ENCODE data around the gene PHF2.

The PHF2 gene

DNA sequence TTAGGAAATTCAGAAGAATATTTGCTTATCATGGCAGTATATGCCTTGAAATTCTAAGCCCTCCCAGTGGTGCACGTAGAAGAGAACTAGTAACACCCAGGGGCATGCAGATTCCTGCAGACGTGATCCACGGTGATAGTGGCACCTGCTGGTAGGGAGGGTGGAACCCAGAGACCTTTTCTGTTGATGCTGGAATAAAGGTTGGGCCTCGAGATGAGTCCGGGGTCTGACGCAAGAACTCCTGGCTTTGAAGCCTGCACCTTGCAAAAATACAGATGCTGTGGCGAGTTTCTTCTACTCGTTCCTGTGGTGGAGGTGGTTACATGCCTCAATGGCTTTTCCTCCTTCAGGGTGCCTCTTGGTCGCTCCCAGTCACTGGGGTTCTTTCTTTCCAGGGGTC is 39.5 kb upstream of the PHF2 start:
- H3K27ac ChIP-seq, result no peak overlapping the region
- TF ChIP-seq, protein P1, sequence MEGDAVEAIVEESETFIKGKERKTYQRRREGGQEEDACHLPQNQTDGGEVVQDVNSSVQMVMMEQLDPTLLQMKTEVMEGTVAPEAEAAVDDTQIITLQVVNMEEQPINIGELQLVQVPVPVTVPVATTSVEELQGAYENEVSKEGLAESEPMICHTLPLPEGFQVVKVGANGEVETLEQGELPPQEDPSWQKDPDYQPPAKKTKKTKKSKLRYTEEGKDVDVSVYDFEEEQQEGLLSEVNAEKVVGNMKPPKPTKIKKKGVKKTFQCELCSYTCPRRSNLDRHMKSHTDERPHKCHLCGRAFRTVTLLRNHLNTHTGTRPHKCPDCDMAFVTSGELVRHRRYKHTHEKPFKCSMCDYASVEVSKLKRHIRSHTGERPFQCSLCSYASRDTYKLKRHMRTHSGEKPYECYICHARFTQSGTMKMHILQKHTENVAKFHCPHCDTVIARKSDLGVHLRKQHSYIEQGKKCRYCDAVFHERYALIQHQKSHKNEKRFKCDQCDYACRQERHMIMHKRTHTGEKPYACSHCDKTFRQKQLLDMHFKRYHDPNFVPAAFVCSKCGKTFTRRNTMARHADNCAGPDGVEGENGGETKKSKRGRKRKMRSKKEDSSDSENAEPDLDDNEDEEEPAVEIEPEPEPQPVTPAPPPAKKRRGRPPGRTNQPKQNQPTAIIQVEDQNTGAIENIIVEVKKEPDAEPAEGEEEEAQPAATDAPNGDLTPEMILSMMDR (IDR thresholded peaks at IDR 0.05; ENCODE audit: low read depth, low read length), result no peak
- H3K36me3 ChIP-seq, result peaks cover 12% of the 10 kb centered on the region
- no peak for DNase-seq
- H3K4me3 ChIP-seq (ENCODE audit: low read depth, low read length), result no peak overlapping the region
- H3K27me3 ChIP-seq (ENCODE audit: insufficient read depth, low read depth, severe bottlenecking), result no peaks in the 10 kb centered on the region
- H3K9me3 ChIP-seq (ENCODE audit: severe bottlenecking), result no peaks in the 10 kb centered on the region

DNA sequence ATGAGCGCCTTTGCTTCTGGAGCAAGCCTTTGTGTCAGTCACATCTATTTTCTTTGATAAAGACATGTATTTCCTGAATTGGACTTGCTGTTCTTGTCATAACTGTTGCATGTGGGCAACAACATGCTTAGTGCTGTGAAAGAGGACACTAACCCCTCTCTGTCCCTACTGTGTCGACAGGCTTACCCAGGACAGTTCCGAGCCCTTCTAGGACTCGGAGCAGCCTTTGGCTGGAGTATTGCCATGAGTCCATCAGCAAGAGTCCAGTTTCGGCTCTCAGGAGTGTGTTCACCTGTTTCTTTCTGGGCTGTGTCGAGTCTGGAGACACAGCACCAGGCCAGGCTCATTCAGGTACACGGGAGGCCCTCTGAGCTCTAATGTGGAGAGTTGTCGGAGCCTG is 36.1 kb upstream of the PHF2 start:
- TF ChIP-seq, protein P1 (IDR thresholded peaks at IDR 0.05; ENCODE audit: low read depth, low read length), result no peak
- H3K36me3 ChIP-seq, result peaks cover 6% of the 10 kb centered on the region
- DNase-seq, result no peak
- H3K27ac ChIP-seq, result no peak overlapping the region
- no peaks in the 10 kb centered on the region for H3K27me3 ChIP-seq (ENCODE audit: insufficient read depth, low read depth, severe bottlenecking)
- no peak overlapping the region for H3K4me3 ChIP-seq (ENCODE audit: low read depth, low read length)
- H3K9me3 ChIP-seq (ENCODE audit: severe bottlenecking), result no peaks in the 10 kb centered on the region

DNA sequence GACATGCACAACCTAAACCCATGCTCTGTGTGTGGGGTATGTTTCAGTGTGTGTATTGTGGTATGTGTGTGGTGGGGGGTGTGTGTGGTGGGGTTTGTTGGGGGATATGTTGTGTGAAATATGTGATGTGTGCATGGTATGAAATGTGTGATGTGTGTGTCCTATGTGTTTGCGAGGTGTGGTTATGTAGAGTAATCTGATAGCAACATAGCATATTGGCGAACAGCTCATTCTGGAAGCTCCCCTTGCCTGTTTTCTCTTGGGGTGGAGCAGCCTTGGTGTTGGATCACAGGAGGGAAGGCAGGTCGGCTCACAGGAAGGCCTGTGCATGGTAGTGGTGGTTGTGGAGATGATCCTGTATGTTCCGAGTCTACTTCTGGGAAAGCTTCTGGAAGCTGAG is 35.4 kb upstream of the PHF2 start:
- H3K27me3 ChIP-seq (ENCODE audit: insufficient read depth, low read depth, severe bottlenecking), result no peaks in the 10 kb centered on the region
- TF ChIP-seq, protein P1 (IDR thresholded peaks at IDR 0.05; ENCODE audit: low read depth, low read length), result no peak
- no peak overlapping the region for H3K27ac ChIP-seq
- H3K9me3 ChIP-seq (ENCODE audit: severe bottlenecking), result no peaks in the 10 kb centered on the region
- peaks cover 6% of the 10 kb centered on the region for H3K36me3 ChIP-seq
- H3K4me3 ChIP-seq (ENCODE audit: low read depth, low read length), result no peak overlapping the region
- no peak for DNase-seq

DNA sequence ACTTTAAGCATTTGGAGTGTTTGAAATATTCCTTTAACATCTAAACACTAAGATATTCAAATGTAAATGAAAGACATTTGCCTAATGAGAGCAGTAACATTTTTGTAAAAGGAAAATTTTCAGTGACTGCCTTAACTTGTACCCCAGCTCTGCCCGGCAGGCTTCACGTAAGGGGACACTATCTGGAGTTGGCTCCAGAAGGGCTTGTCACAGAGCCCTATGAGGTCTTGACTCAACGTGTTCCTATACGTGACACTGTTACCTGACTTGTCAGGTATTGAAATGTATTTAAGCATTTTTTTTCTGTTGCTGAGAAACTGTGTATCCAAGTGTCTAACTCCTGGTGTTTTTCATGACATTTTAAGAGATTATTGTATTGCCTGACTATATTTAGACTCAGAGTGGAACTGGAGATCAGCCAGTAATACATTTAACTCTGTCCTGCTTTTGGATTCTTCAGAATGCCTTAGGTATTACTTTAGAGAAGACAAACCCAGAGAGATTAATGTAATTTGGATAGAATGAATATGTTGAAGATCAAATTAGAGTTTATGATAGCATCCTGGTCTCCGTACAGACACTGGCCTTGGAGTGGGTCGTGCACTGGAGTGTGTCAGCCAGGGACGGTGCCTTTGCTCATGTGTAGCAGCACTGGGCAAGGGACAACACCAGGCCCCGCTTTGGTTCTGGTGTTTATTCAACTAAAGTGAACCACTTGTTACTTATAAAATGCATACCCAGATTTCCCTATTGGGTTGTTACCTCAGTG is 34.6 kb upstream of the PHF2 start:
- no peak for DNase-seq
- no peaks in the 10 kb centered on the region for H3K9me3 ChIP-seq (ENCODE audit: severe bottlenecking)
- TF ChIP-seq, protein P1 (IDR thresholded peaks at IDR 0.05; ENCODE audit: low read depth, low read length), result no peak
- H3K4me3 ChIP-seq (ENCODE audit: low read depth, low read length), result no peak overlapping the region
- no peak overlapping the region for H3K27ac ChIP-seq
- no peaks in the 10 kb centered on the region for H3K27me3 ChIP-seq (ENCODE audit: insufficient read depth, low read depth, severe bottlenecking)
- peaks cover 12% of the 10 kb centered on the region for H3K36me3 ChIP-seq

DNA sequence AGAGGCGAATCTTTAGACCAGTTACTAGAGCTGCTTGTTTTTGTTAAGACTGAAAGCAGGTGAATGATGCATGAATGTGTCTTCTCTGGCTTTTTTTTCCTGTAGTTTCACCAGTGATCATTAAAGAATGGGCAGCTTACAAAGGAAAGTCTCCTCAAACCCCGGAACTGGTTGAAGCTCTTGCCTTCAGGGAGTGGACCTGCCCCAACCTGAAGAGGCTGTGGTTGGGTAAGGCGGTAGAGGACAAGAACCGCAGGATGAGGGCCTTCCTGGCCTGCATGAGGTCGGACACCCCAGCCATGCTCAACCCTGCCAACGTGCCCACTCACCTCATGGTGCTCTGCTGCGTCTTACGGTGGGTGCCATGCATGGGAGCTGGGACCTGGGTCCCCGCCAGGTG is 33.3 kb upstream of the PHF2 start:
- H3K27me3 ChIP-seq (ENCODE audit: insufficient read depth, low read depth, severe bottlenecking), result no peaks in the 10 kb centered on the region
- TF ChIP-seq, protein P1 (IDR thresholded peaks at IDR 0.05; ENCODE audit: low read depth, low read length), result no peak
- peaks cover 12% of the 10 kb centered on the region for H3K36me3 ChIP-seq
- no peak for DNase-seq
- H3K9me3 ChIP-seq (ENCODE audit: severe bottlenecking), result no peaks in the 10 kb centered on the region
- H3K27ac ChIP-seq, result no peak overlapping the region
- no peak overlapping the region for H3K4me3 ChIP-seq (ENCODE audit: low read depth, low read length)

DNA sequence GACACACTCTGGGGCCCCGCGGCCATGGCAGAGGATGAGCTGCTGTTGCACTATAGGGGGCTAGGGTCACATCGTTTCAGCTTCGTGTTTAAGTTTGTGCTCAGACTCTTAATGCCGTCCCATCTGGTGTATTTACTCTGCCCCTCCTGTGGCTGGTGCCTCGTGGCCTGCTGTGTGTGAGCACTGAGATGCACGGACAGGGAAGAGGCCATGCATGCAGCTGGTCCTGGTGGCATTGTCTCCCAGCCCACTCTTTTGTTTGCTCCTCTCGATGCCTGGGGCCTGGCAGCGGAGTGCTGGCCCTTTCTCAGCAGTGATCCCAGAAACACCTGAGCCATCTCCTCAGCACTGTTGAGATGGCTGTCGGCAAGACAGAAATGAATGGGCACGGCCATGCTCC is 30.0 kb upstream of the PHF2 start:
- H3K36me3 ChIP-seq, result peaks cover 17% of the 10 kb centered on the region

More for the DNA sequence above, 30.0 kb upstream of the PHF2 start:
- Histone ChIP-seq H3K27me3 (ENCODE audit: insufficient read depth, low read depth, severe bottlenecking) (no peaks in the 10 kb centered on the region), H3K27ac (no peak overlapping the region), H3K9me3 (ENCODE audit: severe bottlenecking) (no peaks in the 10 kb centered on the region), H3K4me3 (ENCODE audit: low read depth, low read length) (no peak overlapping the region)
- no peak for DNase-seq
- TF ChIP-seq, protein P1 (IDR thresholded peaks at IDR 0.05; ENCODE audit: low read depth, low read length), result no peak

Measured in WERI-Rb-1 (cell line).